ENCODE measurements around the gene PRDX5.
"Not testable (repeated sequence)": the region's sequence is repeated elsewhere in the genome, so short reads cannot be mapped to it uniquely, and the experiment has no call there.

PRDX5 gene

GRCh38 chr11:64306876-64307622 lies 10.9 kb upstream of the PRDX5 start:
- 86 to 88% methylated on average over 15 of the region's 15 CpGs for WGBS, 2 experiments
- Histone ChIP-seq H3K4me1 (ENCODE audit: control insufficient read depth, insufficient read depth, low read length) (peaks cover 8% of the 10 kb centered on the region), H3K27me3 (ENCODE audit: control insufficient read depth, insufficient read depth, low read length, poor library complexity, severe bottlenecking) (peaks cover 15% of the 10 kb centered on the region), H3K27ac (ENCODE audit: insufficient read depth, low read depth, low read length, poor library complexity, severe bottlenecking) (no peak overlapping the region), H3K36me3 (ENCODE audit: control insufficient read depth, insufficient read depth, low read length) (no peaks in the 10 kb centered on the region), H3K4me3 (ENCODE audit: insufficient read depth, low read depth, low read length) (peak overlapping the region; percentile 66), H3K9me3 (ENCODE audit: control insufficient read depth, low read length) (no peaks in the 10 kb centered on the region)

DNA sequence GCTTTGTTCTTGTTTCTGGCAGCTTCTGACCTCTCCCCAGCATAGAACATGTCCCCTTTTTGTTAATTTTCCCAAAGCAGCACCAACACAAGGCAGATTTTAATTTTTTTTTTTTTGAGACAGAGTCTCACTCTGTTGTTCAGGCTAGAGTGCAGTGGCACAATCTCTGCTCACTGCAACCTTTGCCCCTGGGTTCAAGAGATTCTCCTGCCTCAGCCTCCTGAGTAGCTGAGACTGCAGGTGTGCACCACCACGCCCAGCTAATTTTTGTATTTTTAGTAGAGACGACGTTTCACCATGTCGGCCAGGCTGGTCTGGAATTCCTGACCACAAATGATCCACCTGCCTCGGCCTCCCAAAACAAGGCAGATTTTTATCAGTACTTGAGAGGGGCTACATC lies 10.1 kb upstream of the PRDX5 start:
- 91 to 97% methylated on average over 5 of the region's 5 CpGs for WGBS, 2 experiments
- not testable (repeated sequence) for H3K27ac ChIP-seq (ENCODE audit: insufficient read depth, low read depth, low read length, poor library complexity, severe bottlenecking); H3K4me3 ChIP-seq (ENCODE audit: insufficient read depth, low read depth, low read length); H3K36me3 ChIP-seq (ENCODE audit: control insufficient read depth, insufficient read depth, low read length); H3K9me3 ChIP-seq (ENCODE audit: control insufficient read depth, low read length); H3K4me1 ChIP-seq (ENCODE audit: control insufficient read depth, insufficient read depth, low read length)
- peaks cover 12% of the 10 kb centered on the region for H3K27me3 ChIP-seq (ENCODE audit: control insufficient read depth, insufficient read depth, low read length, poor library complexity, severe bottlenecking)

- no peak overlapping the region for H3K27ac ChIP-seq (ENCODE audit: insufficient read depth, low read depth, low read length, poor library complexity, severe bottlenecking)
- peaks cover 2% of the 10 kb centered on the region for H3K36me3 ChIP-seq (ENCODE audit: control insufficient read depth, insufficient read depth, low read length)
- no peaks in the 10 kb centered on the region for H3K9me3 ChIP-seq (ENCODE audit: control insufficient read depth, low read length)
- WGBS, 2 experiments: 93 to 95% methylated on average over 10 of the region's 10 CpGs
- no peaks in the 10 kb centered on the region for H3K27me3 ChIP-seq (ENCODE audit: control insufficient read depth, insufficient read depth, low read length, poor library complexity, severe bottlenecking)
- H3K4me1 ChIP-seq (ENCODE audit: control insufficient read depth, insufficient read depth, low read length): peaks cover 3% of the 10 kb centered on the region
- H3K4me3 ChIP-seq (ENCODE audit: insufficient read depth, low read depth, low read length): no peak overlapping the region
Observed at GRCh38 chr11:64312947-64313346, 5.0 kb upstream of the PRDX5 start.

- no peaks in the 10 kb centered on the region for H3K27me3 ChIP-seq (ENCODE audit: control insufficient read depth, insufficient read depth, low read length, poor library complexity, severe bottlenecking)
- peaks cover 3% of the 10 kb centered on the region for H3K4me1 ChIP-seq (ENCODE audit: control insufficient read depth, insufficient read depth, low read length)
- peaks cover 2% of the 10 kb centered on the region for H3K36me3 ChIP-seq (ENCODE audit: control insufficient read depth, insufficient read depth, low read length)
- no peak overlapping the region for H3K27ac ChIP-seq (ENCODE audit: insufficient read depth, low read depth, low read length, poor library complexity, severe bottlenecking)
- H3K4me3 ChIP-seq (ENCODE audit: insufficient read depth, low read depth, low read length): no peak overlapping the region
- 90% methylated on average over 18 of the region's 18 CpGs for WGBS, 2 experiments
- H3K9me3 ChIP-seq (ENCODE audit: control insufficient read depth, low read length): no peaks in the 10 kb centered on the region
Observed at GRCh38 chr11:64313491-64314145, 4.3 kb upstream of the PRDX5 start.

- no peak overlapping the region for H3K4me3 ChIP-seq (ENCODE audit: insufficient read depth, low read depth, low read length)
- H3K27me3 ChIP-seq (ENCODE audit: control insufficient read depth, insufficient read depth, low read length, poor library complexity, severe bottlenecking): no peaks in the 10 kb centered on the region
- no peaks in the 10 kb centered on the region for H3K9me3 ChIP-seq (ENCODE audit: control insufficient read depth, low read length)
- WGBS, 2 experiments: 94% methylated on average over 19 of the region's 19 CpGs
- H3K27ac ChIP-seq (ENCODE audit: insufficient read depth, low read depth, low read length, poor library complexity, severe bottlenecking): no peak overlapping the region
- H3K4me1 ChIP-seq (ENCODE audit: control insufficient read depth, insufficient read depth, low read length): peaks cover 8% of the 10 kb centered on the region
- peaks cover 2% of the 10 kb centered on the region for H3K36me3 ChIP-seq (ENCODE audit: control insufficient read depth, insufficient read depth, low read length)
Observed at GRCh38 chr11:64314146-64314804, 3.6 kb upstream of the PRDX5 start.

DNA sequence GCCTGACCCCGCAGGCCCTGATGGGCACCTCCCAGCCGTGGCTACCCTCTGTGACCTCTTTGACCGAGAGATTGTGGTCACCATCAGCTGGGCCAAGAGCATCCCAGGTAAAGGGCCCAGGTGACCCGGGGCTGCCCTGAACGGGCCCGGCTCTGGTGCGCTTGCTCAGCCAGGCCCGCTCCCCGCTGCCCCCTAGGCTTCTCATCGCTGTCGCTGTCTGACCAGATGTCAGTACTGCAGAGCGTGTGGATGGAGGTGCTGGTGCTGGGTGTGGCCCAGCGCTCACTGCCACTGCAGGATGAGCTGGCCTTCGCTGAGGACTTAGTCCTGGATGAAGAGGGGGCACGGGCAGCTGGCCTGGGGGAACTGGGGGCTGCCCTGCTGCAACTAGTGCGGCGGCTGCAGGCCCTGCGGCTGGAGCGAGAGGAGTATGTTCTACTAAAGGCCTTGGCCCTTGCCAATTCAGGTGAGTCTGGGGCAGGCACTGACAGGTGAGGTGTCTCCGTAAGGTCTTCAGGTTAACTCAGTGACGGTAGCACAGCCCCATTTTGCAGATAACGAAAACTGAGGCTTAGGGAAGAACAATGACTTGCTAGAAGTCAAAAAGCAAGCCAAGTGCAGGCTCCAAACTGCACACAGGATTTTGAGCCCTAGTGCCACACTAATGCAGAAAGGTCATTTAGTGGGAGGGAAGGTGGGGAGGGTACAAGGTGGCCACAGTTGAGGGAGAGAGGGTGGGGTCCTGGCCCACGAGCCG lies 2.9 kb upstream of the PRDX5 start:
- WGBS, 2 experiments: 91 to 92% methylated on average over 24 of the region's 24 CpGs
- no peak overlapping the region for H3K4me3 ChIP-seq (ENCODE audit: insufficient read depth, low read depth, low read length)

GRCh38 chr11:64315667-64316526 lies 2.0 kb upstream of the PRDX5 start:
- not testable (repeated sequence) for H3K27ac ChIP-seq (ENCODE audit: insufficient read depth, low read depth, low read length, poor library complexity, severe bottlenecking); H3K4me3 ChIP-seq (ENCODE audit: insufficient read depth, low read depth, low read length); H3K9me3 ChIP-seq (ENCODE audit: control insufficient read depth, low read length); H3K4me1 ChIP-seq (ENCODE audit: control insufficient read depth, insufficient read depth, low read length); H3K36me3 ChIP-seq (ENCODE audit: control insufficient read depth, insufficient read depth, low read length); H3K27me3 ChIP-seq (ENCODE audit: control insufficient read depth, insufficient read depth, low read length, poor library complexity, severe bottlenecking)
- 88 to 90% methylated on average over 25 of the region's 25 CpGs for WGBS, 2 experiments

More for the DNA sequence above, 2.9 kb upstream of the PRDX5 start:
- Histone ChIP-seq H3K4me1 (ENCODE audit: control insufficient read depth, insufficient read depth, low read length) (peaks cover 8% of the 10 kb centered on the region), H3K36me3 (ENCODE audit: control insufficient read depth, insufficient read depth, low read length) (peaks cover 2% of the 10 kb centered on the region), H3K9me3 (ENCODE audit: control insufficient read depth, low read length) (no peaks in the 10 kb centered on the region), H3K27me3 (ENCODE audit: control insufficient read depth, insufficient read depth, low read length, poor library complexity, severe bottlenecking) (no peaks in the 10 kb centered on the region), H3K27ac (ENCODE audit: insufficient read depth, low read depth, low read length, poor library complexity, severe bottlenecking) (no peak overlapping the region)

GRCh38 chr11:64316672-64317324 lies 1.1 kb upstream of the PRDX5 start:
- Histone ChIP-seq H3K36me3 (ENCODE audit: control insufficient read depth, insufficient read depth, low read length) (peaks cover 2% of the 10 kb centered on the region), H3K27ac (ENCODE audit: insufficient read depth, low read depth, low read length, poor library complexity, severe bottlenecking) (peak overlapping the region; percentile 95), H3K27me3 (ENCODE audit: control insufficient read depth, insufficient read depth, low read length, poor library complexity, severe bottlenecking) (no peaks in the 10 kb centered on the region), H3K4me1 (ENCODE audit: control insufficient read depth, insufficient read depth, low read length) (peaks cover 8% of the 10 kb centered on the region), H3K9me3 (ENCODE audit: control insufficient read depth, low read length) (no peaks in the 10 kb centered on the region), H3K4me3 (ENCODE audit: insufficient read depth, low read depth, low read length) (peak overlapping the region; percentile 78)
- WGBS, 2 experiments: 11 to 12% methylated on average over 32 of the region's 32 CpGs

- H3K27me3 ChIP-seq (ENCODE audit: control insufficient read depth, insufficient read depth, low read length, poor library complexity, severe bottlenecking): no peaks in the 10 kb centered on the region
- peaks cover 8% of the 10 kb centered on the region for H3K4me1 ChIP-seq (ENCODE audit: control insufficient read depth, insufficient read depth, low read length)
- H3K27ac ChIP-seq (ENCODE audit: insufficient read depth, low read depth, low read length, poor library complexity, severe bottlenecking): peak within 1 kb of the TSS; percentile 95
- H3K36me3 ChIP-seq (ENCODE audit: control insufficient read depth, insufficient read depth, low read length): peaks cover 2% of the 10 kb centered on the region
- H3K9me3 ChIP-seq (ENCODE audit: control insufficient read depth, low read length): no peaks in the 10 kb centered on the region
- 0% methylated on average over 43 of the region's 43 CpGs for WGBS, 2 experiments
- peak within 1 kb of the TSS; percentile 78 for H3K4me3 ChIP-seq (ENCODE audit: insufficient read depth, low read depth, low read length)
Observed at GRCh38 chr11:64317325-64317960, 478 bp upstream of the PRDX5 start, which contains the start of gene TRMT112. TSS of gene TRMT112 (minus strand) at chr11:64317559. CDS start at chr11:64317526, 33 bp downstream.

Measured in ectodermal cell (in vitro differentiated cells).